A549 (cell line): ENCODE results near the gene SGIP1. TPM values are rescaled to one million over a fixed set of nuclear protein-coding genes. Genes with fewer than 3 reads are reported as not detected.
"Not testable (repeated sequence)": the region's sequence is repeated elsewhere in the genome, so short reads cannot be mapped to it uniquely, and the experiment has no call there.

Experiments
- ATAC-seq, 2 experiments: fragments of 200-7000 bp in 1 of 2; fragments of >200 bp in 1 of 2; cut with Nextera tagmentation in 1 of 2; cut with Tn5 transposase in 1 of 2; 3 replicates each; pipeline versions ENCODE4 v1.8.0 to v1.9.1; 2018 to 2020; ENCODE audit warnings: mild to moderate bottlenecking in 1 of 2, moderate library complexity in 1 of 2
- CTCF ChIA-PET: fragments of 300-600 bp; sonication (Branson Sonifier 250); formaldehyde crosslinking; extraction: SDS; loops from one replicate; lab custom pipeline; 2021; ENCODE audit warnings: antibody characterized with exemption, inconsistent platforms; lab: Yijun Ruan, JAX
- POLR2A ChIA-PET: fragments of 350-600 bp; formaldehyde crosslinking; extraction: SDS; loops from one replicate; lab custom pipeline; 2021; ENCODE audit warnings: antibody characterized with exemption, inconsistent platforms; lab: Yijun Ruan, JAX
- DNase-seq, 2 experiments: peaks; one replicate each; pipeline versions ENCODE4 v3.0.0 to v3.0.0-alpha.2; 2011 to 2016; ENCODE audit warnings: low read depth in 1 of 2, low spot score in 1 of 2
- FAIRE-seq: peaks from 2 replicates; lab custom pipeline; 2011; peaks lifted over from hg19 to GRCh38; lab: Jason Lieb, UNC
- H3K27ac ChIP-seq, 2 experiments: fragments of >200 bp; sonication (Bioruptor Twin); formaldehyde crosslinking; 3 replicates each; pipeline ENCODE4 v1.5.1; 2016 to 2017
- H3K4me1 ChIP-seq: fragments of >200 bp; sonication (Bioruptor Twin); formaldehyde crosslinking; 3 replicates; pipeline ENCODE4 v1.6.1; 2016
- H3K4me2 ChIP-seq: fragments of >200 bp; sonication (Bioruptor Twin); formaldehyde crosslinking; 3 replicates; pipeline ENCODE4 v1.6.1; 2016
- H3K4me3 ChIP-seq: fragments of >200 bp; sonication (Bioruptor Twin); formaldehyde crosslinking; 3 replicates; pipeline ENCODE4 v1.5.1; 2016
- H3K9me3 ChIP-seq: fragments of >200 bp; sonication (Bioruptor Twin); formaldehyde crosslinking; 3 replicates; pipeline ENCODE4 v1.6.1; 2016
- CBX2 ChIP-seq: fragments of 200-600 bp; sonication (generic); IDR thresholded peaks from 2 replicates; pipeline ENCODE4 v1.6.1; 2016; ENCODE audit warnings: low read depth, mild to moderate bottlenecking, borderline replicate concordance
- CBX8 ChIP-seq: fragments of 200-600 bp; sonication (generic); IDR thresholded peaks from 2 replicates; pipeline ENCODE4 v1.6.1; 2016
- CHD2 ChIP-seq: fragments of 150-350 bp; IDR thresholded peaks from 2 replicates; pipeline ENCODE4 v1.6.1; 2014; ENCODE audit warnings: low read length; ENCODE audit not compliant: partially characterized antibody
- CHD4 ChIP-seq: fragments of 200-600 bp; sonication (generic); IDR thresholded peaks from 2 replicates; pipeline ENCODE4 v1.6.1; 2016; ENCODE audit warnings: antibody characterized with exemption, mild to moderate bottlenecking, borderline replicate concordance
- EHMT2 ChIP-seq: fragments of 200-600 bp; sonication (generic); IDR thresholded peaks from 2 replicates; pipeline ENCODE4 v1.6.1; 2016; ENCODE audit warnings: antibody characterized with exemption, low read depth, mild to moderate bottlenecking, moderate library complexity
- EP300 ChIP-seq, 2 experiments: fragments of >200 bp; sonication (Bioruptor Twin); formaldehyde crosslinking; IDR thresholded peaks; 2 replicates in 1 of 2; 3 replicates in 1 of 2; pipeline ENCODE4 v1.6.1; 2016 to 2017
- FOSB ChIP-seq: fragments of 250-450 bp; sonication (Bioruptor Pico); IDR thresholded peaks from 2 replicates; pipeline ENCODE4 v1.5.0; 2020; ENCODE audit warnings: mild to moderate bottlenecking, moderate library complexity
- FOSL2 ChIP-seq, 2 experiments: fragments of 450-650 bp in 1 of 2; fragments of >200 bp in 1 of 2; sonication (Bioruptor Twin) in 1 of 2; formaldehyde crosslinking; IDR thresholded peaks; 2 replicates each; pipeline versions ENCODE4 v1.5.0 to v1.6.1; 2016 to 2020; ENCODE audit warnings: mild to moderate bottlenecking in 1 of 2, moderate library complexity in 1 of 2
- JUNB ChIP-seq: fragments of >200 bp; sonication (Bioruptor Twin); formaldehyde crosslinking; IDR thresholded peaks from 2 replicates; pipeline ENCODE4 v1.6.1; 2016
- KDM5A ChIP-seq: fragments of 200-600 bp; sonication (generic); IDR thresholded peaks from 2 replicates; pipeline ENCODE4 v1.6.1; 2016; ENCODE audit warnings: antibody characterized with exemption, mild to moderate bottlenecking
- MAZ ChIP-seq: fragments of 150-350 bp; IDR thresholded peaks from 2 replicates; pipeline ENCODE4 v1.6.1; 2014; ENCODE audit warnings: antibody characterized with exemption, low read depth, low read length, borderline replicate concordance
- NPAS2 ChIP-seq: fragments of 250-450 bp; sonication (Bioruptor Pico); IDR thresholded peaks from 2 replicates; pipeline ENCODE4 v1.8.0; 2022; ENCODE audit warnings: mild to moderate bottlenecking, moderate library complexity, borderline replicate concordance
- POLR2A ChIP-seq: IDR thresholded peaks from 2 replicates; pipeline ENCODE4 v1.6.1; 2012; ENCODE audit warnings: mild to moderate bottlenecking, low read length
- RAD21 ChIP-seq, 2 experiments: fragments of >200 bp in 1 of 2; sonication (Bioruptor Twin) in 1 of 2; formaldehyde crosslinking in 1 of 2; IDR thresholded peaks in 1 of 2; conservative IDR thresholded peaks in 1 of 2; 2 replicates in 1 of 2; 3 replicates in 1 of 2; pipeline ENCODE4 v1.6.1; 2012 to 2018; ENCODE audit warnings: inconsistent platforms in 1 of 2
- RCOR1 ChIP-seq: fragments of 150-350 bp; IDR thresholded peaks from 2 replicates; pipeline ENCODE4 v1.6.1; 2014; ENCODE audit warnings: antibody characterized with exemption, low read length, low read depth
- RFX5 ChIP-seq: fragments of 450-650 bp; IDR thresholded peaks from 2 replicates; pipeline ENCODE4 v1.7.1; 2014; ENCODE audit warnings: antibody characterized with exemption, mild to moderate bottlenecking, moderate library complexity
- RNF2 ChIP-seq: fragments of 200-600 bp; sonication (generic); IDR thresholded peaks from 2 replicates; pipeline ENCODE4 v1.6.1; 2016; ENCODE audit warnings: low read depth, mild to moderate bottlenecking, antibody characterized with exemption, moderate library complexity, borderline replicate concordance
- SREBF2 ChIP-seq: fragments of 450-650 bp; IDR thresholded peaks from 2 replicates; pipeline ENCODE4 v1.6.1; 2014; ENCODE audit warnings: mild to moderate bottlenecking, moderate library complexity
- ZNF302 ChIP-seq: fragments of 250-450 bp; sonication (Bioruptor Pico); IDR thresholded peaks from 2 replicates; pipeline ENCODE4 v1.9.0; 2021; ENCODE audit warnings: inconsistent platforms, mild to moderate bottlenecking, moderate library complexity
- WGBS: methylation state at CpG from one replicate; pipeline ENCODE4 v1.1.6; 2017; ENCODE audit errors: missing lambda C conversion rate; 5-methylcytosine and 5-hydroxymethylcytosine counted together
- polyA plus RNA-seq, 4 experiments: library from polyadenylated mRNA; depleted of rRNA in 3 of 4; stranded (reverse); fragments of >200 nt; fragmentation: RNase III in 1 of 4; extraction: RNeasy Plus Mini Kit Qiagen cat#74134 plus additional on column Dnase treatment in 1 of 4; gene quantifications; 2 replicates in 3 of 4; 3 replicates in 1 of 4; pipeline ENCODE4 v1.2.3, GENCODE V29; 2011 to 2017
- TF ChIP-seq, protein P1 (sequence below): fragments of >200 bp; sonication (Bioruptor Twin); formaldehyde crosslinking; IDR thresholded peaks from 3 replicates; pipeline ENCODE4 v1.6.1; 2016
- TF ChIP-seq, protein P2 (sequence below): IDR thresholded peaks from 2 replicates; pipeline ENCODE4 v1.6.1; 2012; ENCODE audit warnings: low read depth, borderline replicate concordance
- TF ChIP-seq, protein P3 (sequence below): IDR thresholded peaks from 2 replicates; pipeline ENCODE4 v1.6.1; 2012
- TF ChIP-seq, protein P4 (sequence below): fragments of 250-450 bp; sonication (Bioruptor Pico); IDR thresholded peaks from 2 replicates; pipeline ENCODE4 v1.5.0; 2020; ENCODE audit warnings: low read depth, mild to moderate bottlenecking, moderate library complexity

Gene SGIP1
- polyA plus RNA-seq, 2 of the 4 experiments (the other 2 are of a cell fraction): not detected

DNA sequence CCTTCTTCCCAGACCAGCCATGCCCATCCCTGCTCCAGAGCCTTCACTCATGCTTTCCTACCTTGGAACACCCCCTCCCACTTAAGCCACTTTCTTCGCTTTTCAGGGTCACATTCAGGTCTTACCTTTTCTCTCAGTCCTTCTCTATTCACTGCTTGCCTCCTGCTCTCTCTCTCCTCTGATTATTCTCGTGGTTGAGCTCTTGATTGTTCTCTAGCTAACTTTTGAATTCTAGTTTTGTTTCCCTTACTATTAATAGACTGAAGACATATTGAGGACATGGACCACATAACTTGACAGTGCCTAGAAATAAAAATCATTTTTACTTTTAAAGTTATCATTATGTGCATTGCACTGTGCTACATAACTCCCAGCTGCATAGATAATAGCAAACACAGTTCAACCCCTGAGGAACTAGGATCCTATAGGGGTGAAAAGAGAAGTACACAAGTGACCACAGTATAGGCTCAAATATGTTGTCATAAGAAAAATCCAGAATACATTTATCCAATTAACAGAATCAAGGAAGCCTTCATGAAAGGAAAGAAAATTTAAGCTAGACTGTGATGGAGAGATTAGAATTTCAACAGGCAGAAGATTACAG, 245.6 kb downstream of the SGIP1 start:
- Histone ChIP-seq H3K4me1 (no peaks in the 10 kb centered on the region), H3K4me2 (no peak overlapping the region), H3K27ac (no peak overlapping the region), H3K4me3 (no peak overlapping the region), H3K9me3 (no peaks in the 10 kb centered on the region)
- CTCF ChIA-PET: interaction anchor here (0.6 kb wide), 1 partner anchor 134 kb away, joined by 5 read pairs; no protein-coding TSS in a partner anchor
- TF ChIP-seq EP300 (IDR thresholded peaks at IDR 0.05) (no peak), EHMT2 (no peak), CBX8 (no peak), JUNB (no peak), RAD21 (conservative IDR thresholded peaks at IDR 0.05 in 1 of 2, IDR thresholded peaks at IDR 0.05 in 1 of 2) (no peak), NPAS2 (CRISPR knock-in tag) (no peak)
- POLR2A ChIA-PET: no interaction called here
- WGBS: 15% methylated on average over 2 of the region's 2 CpGs
- FAIRE-seq (no peak), ATAC-seq (no peak), DNase-seq (no peak)

DNA sequence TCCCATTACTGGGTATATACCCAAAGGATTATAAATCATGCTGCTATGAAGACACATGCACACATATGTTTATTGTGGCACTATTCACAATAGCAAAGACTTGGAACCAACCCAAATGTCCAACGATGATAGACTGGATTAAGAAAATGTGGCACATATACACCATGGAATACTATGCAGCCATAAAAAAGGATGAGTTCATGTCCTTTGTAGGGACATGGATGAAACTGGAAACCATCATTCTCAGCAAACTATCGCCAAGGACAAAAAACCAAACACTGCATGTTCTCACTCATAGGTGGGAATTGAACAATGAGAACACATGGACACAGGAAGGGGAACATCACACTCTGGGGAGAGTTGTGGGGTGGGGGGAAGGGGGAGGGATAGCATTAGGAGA, 251.8 kb downstream of the SGIP1 start:
- DNase-seq, ATAC-seq, H3K9me3 ChIP-seq, POLR2A ChIA-PET, H3K27ac ChIP-seq, H3K4me1 ChIP-seq, H3K4me3 ChIP-seq, CTCF ChIA-PET, H3K4me2 ChIP-seq, FAIRE-seq: not testable (repeated sequence)
- WGBS: 26% methylated on average over 2 of the region's 2 CpGs

DNA sequence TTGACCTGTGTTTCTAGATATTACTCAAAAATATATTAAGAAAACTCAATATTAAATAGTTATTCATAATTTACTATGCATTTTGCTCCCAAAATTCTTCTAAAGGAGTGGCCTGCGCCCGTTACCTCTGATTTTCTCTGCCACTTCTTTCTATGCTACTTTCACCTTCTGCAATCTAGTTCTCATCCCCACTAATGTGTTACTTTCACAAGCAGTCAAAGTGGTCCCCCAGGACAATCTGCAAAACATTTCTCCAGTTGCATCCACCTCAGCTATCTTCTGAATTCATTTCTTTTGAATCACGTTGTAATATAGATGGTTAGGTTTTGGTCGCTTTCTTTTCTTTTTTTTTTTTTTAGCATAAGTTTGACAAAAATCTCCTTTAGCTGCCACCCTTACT, 253.7 kb downstream of the SGIP1 start:
- H3K4me1 ChIP-seq: no peaks in the 10 kb centered on the region
- no peak overlapping the region for H3K4me2 ChIP-seq
- ChIA-PET POLR2A (no interaction called here), CTCF (interaction anchor here (0.6 kb wide), 1 partner anchor 77 kb away, joined by 3 read pairs; no protein-coding TSS in a partner anchor)
- WGBS: 61% methylated on average over 4 of the region's 4 CpGs
- TF ChIP-seq RCOR1 (no peak), RFX5 (no peak), FOSL2 (IDR thresholded peaks at IDR 0.05) (no peak), FOSL2 (CRISPR knock-in tag; IDR thresholded peaks at IDR 0.05) (no peak), POLR2A (no peak), RAD21 (conservative IDR thresholded peaks at IDR 0.05 in 1 of 2, IDR thresholded peaks at IDR 0.05 in 1 of 2) (no peak), CHD2 (no peak), MAZ (no peak), NPAS2 (CRISPR knock-in tag) (no peak), CBX2 (no peak), ZNF302 (CRISPR knock-in tag) (no peak)
- TF ChIP-seq, protein P1, sequence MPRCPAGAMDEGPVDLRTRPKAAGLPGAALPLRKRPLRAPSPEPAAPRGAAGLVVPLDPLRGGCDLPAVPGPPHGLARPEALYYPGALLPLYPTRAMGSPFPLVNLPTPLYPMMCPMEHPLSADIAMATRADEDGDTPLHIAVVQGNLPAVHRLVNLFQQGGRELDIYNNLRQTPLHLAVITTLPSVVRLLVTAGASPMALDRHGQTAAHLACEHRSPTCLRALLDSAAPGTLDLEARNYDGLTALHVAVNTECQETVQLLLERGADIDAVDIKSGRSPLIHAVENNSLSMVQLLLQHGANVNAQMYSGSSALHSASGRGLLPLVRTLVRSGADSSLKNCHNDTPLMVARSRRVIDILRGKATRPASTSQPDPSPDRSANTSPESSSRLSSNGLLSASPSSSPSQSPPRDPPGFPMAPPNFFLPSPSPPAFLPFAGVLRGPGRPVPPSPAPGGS: no peak
- ATAC-seq: no peak
- no peak overlapping the region for H3K27ac ChIP-seq
- no peaks in the 10 kb centered on the region for H3K9me3 ChIP-seq
- no peak for FAIRE-seq
- H3K4me3 ChIP-seq: no peak overlapping the region
- DNase-seq: no peak

DNA sequence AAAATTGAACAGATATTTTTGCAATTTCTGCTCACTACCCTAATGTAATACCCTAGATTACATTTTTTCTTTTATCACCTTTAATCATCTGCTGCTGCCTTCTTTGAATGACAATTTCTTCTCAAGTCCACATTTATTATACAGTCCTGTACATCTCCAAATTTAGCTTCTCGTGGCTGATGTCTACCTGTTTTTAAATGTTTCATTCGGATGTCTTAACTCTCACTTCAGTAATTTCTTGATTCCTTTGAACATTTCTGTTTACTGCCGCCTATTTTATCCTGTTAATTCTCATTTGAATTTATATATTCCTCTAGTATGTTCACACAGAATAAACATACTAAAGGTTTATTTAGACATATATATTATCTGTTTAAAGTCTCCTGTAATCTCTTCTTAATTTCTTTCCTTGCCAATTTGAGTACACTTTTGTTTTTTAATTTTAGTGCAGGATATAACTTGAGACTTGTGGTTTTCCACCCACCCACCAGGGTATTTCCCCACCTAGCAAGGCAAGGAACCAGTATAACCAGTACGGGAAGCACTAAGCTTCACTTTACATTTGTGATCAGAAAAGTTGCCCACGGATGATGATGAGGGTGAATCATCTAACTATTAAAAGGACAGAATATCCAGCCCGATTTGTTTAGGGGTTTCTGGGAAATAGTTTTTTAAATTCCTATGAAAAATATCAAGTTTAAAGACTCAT, 254.4 kb downstream of the SGIP1 start:
- FAIRE-seq: no peak
- H3K4me2 ChIP-seq: no peak overlapping the region

More for the DNA sequence above, 254.4 kb downstream of the SGIP1 start:
- CTCF ChIA-PET: no interaction called here
- TF ChIP-seq, protein P2, sequence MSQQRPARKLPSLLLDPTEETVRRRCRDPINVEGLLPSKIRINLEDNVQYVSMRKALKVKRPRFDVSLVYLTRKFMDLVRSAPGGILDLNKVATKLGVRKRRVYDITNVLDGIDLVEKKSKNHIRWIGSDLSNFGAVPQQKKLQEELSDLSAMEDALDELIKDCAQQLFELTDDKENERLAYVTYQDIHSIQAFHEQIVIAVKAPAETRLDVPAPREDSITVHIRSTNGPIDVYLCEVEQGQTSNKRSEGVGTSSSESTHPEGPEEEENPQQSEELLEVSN: no peak
- TF ChIP-seq NPAS2 (CRISPR knock-in tag) (no peak), FOSB (no peak), KDM5A (no peak), CHD4 (no peak), RNF2 (no peak), SREBF2 (no peak), CBX8 (no peak)
- TF ChIP-seq, protein P3, sequence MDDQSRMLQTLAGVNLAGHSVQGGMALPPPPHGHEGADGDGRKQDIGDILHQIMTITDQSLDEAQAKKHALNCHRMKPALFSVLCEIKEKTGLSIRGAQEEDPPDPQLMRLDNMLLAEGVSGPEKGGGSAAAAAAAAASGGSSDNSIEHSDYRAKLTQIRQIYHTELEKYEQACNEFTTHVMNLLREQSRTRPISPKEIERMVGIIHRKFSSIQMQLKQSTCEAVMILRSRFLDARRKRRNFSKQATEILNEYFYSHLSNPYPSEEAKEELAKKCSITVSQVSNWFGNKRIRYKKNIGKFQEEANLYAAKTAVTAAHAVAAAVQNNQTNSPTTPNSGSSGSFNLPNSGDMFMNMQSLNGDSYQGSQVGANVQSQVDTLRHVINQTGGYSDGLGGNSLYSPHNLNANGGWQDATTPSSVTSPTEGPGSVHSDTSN: no peak
- TF ChIP-seq, protein P4, sequence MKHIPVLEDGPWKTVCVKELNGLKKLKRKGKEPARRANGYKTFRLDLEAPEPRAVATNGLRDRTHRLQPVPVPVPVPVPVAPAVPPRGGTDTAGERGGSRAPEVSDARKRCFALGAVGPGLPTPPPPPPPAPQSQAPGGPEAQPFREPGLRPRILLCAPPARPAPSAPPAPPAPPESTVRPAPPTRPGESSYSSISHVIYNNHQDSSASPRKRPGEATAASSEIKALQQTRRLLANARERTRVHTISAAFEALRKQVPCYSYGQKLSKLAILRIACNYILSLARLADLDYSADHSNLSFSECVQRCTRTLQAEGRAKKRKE: no peak
- DNase-seq: no peak
- no peak for ATAC-seq
- WGBS: 45% methylated on average over 6 of the region's 6 CpGs
- POLR2A ChIA-PET: no interaction called here
- Histone ChIP-seq H3K4me3 (no peak overlapping the region), H3K9me3 (no peaks in the 10 kb centered on the region), H3K27ac (no peak overlapping the region), H3K4me1 (no peaks in the 10 kb centered on the region)
